Tibial artery (tissue), 4 donors: Measurements from ENCODE around the gene MCF2L.

Source experiments
- DNase-seq, 2 donors: peaks; one replicate each; pipeline ENCODE4 v3.0.0-alpha.2; 2019
- H3K27ac ChIP-seq, 2 donors: fragments of 200-600 bp; sonication (generic) in 1 of 2; 1 replicate in 1 of 2; 2 replicates in 1 of 2; pipeline ENCODE4 v1.5.1; 2018 to 2019; ENCODE audit warnings: mild to moderate bottlenecking in 1 of 2
- H3K27me3 ChIP-seq, 2 donors: fragments of 200-600 bp; sonication (generic) in 1 of 2; one replicate each; pipeline versions ENCODE4 v1.5.1 to v1.6.0; 2016 to 2019
- H3K36me3 ChIP-seq, 3 donors: fragments of 200-600 bp; sonication (generic) in 2 of 3; one replicate each; pipeline ENCODE4 v1.5.1; 2016 to 2019; ENCODE audit warnings: mild to moderate bottlenecking in 2 of 3
- H3K4me1 ChIP-seq, 4 donors: fragments of 200-600 bp; sonication (generic) in 2 of 4; 1 replicate in 3 of 4; 2 replicates in 1 of 4; pipeline ENCODE4 v1.5.1; 2016 to 2019
- H3K4me3 ChIP-seq, 2 donors: fragments of 200-600 bp; sonication (generic) in 1 of 2; 1 replicate in 1 of 2; 2 replicates in 1 of 2; pipeline ENCODE4 v1.5.1; 2018 to 2019; ENCODE audit warnings: mild to moderate bottlenecking in 2 of 2
- H3K9me3 ChIP-seq, 3 donors: fragments of 200-600 bp; sonication (generic) in 1 of 3; one replicate each; pipeline ENCODE4 v1.5.1; 2016 to 2019
- CTCF ChIP-seq, 2 experiments: fragments of 200-600 bp in 1 of 2; fragments of 450-650 bp in 1 of 2; IDR thresholded peaks; one replicate each; pipeline ENCODE4 v1.5.1; 2017 to 2019; ENCODE audit warnings: antibody characterized with exemption in 2 of 2, mild to moderate bottlenecking in 1 of 2, moderate library complexity in 1 of 2
- intact Hi-C: fragments of 100-400 bp; cut with DNase I; formaldehyde crosslinking; loops from one replicate; pipeline ENCODE4 v1.15.0; 2023; ENCODE audit warnings: low total_unique reads

MCF2L gene

DNA sequence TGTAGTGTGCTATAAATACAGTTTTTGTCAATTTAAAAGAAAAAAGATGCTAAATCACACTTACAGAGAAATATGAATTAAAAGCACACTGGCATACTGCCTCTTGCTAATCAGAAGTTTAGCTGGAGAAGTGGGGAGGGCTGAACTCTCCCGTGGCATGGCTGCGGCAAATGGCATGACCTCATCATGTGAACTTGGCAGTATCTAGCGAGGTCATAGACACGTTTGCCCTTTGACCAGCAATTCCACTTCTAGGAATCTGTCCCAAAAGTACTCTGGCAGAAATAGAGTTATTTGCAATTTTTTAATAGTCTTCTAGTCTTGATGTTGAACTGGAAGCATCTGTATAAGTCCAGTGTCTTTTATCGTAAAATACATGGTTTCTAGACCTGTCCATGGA lies 42.0 kb upstream of the MCF2L start:
- Histone ChIP-seq H3K4me3 (no peak overlapping the region), H3K36me3 (no peaks in the 10 kb centered on the region), H3K27me3 (peaks cover 0 to 49% of the 10 kb centered on the region in 2 donors), H3K27ac (no peak overlapping the region), H3K9me3 (no peaks in the 10 kb centered on the region), H3K4me1 (no peaks in the 10 kb centered on the region)
- no peak for TF ChIP-seq CTCF (IDR thresholded peaks at IDR 0.05)
- intact Hi-C loops, result no loop called here
- no peak for DNase-seq

- Histone ChIP-seq H3K4me3 (no peak overlapping the region), H3K4me1 (no peaks in the 10 kb centered on the region), H3K36me3 (no peaks in the 10 kb centered on the region), H3K9me3 (no peaks in the 10 kb centered on the region), H3K27ac (no peak overlapping the region), H3K27me3 (peaks cover 0 to 60% of the 10 kb centered on the region in 2 donors)
- no peak for TF ChIP-seq CTCF (IDR thresholded peaks at IDR 0.05)
- no peak for DNase-seq
- intact Hi-C loops, result no loop called here
Measured at GRCh38 chr13:112928020-112928971, 40.7 kb upstream of the MCF2L start.

DNA sequence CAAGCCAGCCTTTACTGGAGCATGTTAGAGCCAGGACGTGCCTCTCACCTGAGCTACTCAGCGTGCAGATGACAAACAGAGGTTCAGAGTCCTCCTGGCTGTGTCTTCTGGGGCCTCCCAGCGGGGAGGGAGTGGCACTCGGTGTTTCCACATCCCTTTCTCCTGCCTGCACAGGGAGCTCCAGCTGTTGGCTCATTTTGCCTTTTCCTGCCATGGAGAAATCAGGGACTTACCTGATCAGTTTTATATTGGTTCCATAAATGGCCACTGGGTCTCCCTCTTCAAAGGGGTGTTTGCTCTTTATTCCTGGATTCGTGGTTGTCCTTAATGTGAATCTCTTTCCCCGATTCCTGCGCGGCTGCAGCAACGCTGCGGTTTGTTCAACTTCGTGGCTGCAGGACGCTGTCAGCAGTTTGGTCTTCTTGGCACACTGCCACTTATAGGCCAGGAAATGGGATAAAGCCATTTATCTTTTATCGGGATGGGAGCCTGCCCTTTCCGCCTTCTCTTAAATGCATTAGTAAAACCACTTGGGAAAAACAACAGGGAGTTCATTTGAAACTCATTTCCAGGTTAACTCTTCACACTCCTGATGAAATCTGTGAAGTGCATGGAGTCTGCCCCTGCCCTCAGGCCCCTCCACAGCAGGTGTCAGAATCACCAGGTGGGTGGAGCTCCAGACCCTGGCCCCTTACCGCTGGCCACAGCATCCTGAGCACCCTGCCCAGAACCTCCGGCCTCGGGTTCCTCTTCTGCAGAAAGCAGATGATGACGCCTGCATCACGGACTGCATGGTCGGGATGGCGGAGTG lies 39.8 kb upstream of the MCF2L start:
- intact Hi-C loops, result no loop called here
- Histone ChIP-seq H3K4me3 (no peak overlapping the region), H3K27me3 (peaks cover 0 to 57% of the 10 kb centered on the region in 2 donors), H3K27ac (no peak overlapping the region), H3K4me1 (no peaks in the 10 kb centered on the region), H3K9me3 (no peaks in the 10 kb centered on the region), H3K36me3 (no peaks in the 10 kb centered on the region)
- TF ChIP-seq CTCF (IDR thresholded peaks at IDR 0.05), result no peak
- DNase-seq, result no peak

DNA sequence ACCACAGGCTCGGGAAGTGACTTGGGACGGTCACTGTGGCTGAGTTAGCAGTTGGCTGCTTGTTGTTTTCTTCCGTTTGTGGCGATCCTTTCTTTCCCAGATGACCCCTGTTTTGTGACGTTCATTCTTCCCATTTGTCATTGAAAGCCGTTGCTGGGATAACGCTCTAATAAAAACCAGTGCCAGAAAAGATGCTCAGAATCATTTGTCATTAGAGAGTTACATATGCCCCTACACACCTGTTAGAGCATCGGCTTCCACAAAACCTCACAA lies 39.3 kb upstream of the MCF2L start:
- no peak for DNase-seq
- intact Hi-C loops, result no loop called here

DNA sequence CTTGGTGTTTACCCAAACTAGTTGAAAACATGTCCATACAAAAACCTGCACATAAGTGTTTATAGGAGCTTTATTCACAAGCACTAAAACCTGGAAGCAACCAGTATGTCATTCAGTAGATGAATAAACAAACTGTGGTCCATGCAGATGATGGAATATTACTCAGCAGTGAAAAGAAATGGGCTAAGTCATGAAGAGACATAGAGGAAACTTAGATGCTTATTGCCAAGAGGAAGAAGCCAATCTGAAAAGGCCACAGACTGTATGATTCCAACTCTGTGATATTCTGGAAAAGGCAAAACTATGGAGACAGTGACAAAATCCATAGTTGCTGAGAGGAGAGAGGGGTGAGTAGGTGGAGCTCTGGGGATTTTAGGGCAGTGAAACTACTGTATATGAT lies 38.8 kb upstream of the MCF2L start:
- DNase-seq, result no peak
- H3K36me3 ChIP-seq, result no peaks in the 10 kb centered on the region
- no peak overlapping the region for H3K27ac ChIP-seq
- H3K4me3 ChIP-seq, result no peak overlapping the region
- no peaks in the 10 kb centered on the region for H3K4me1 ChIP-seq
- peaks cover 0 to 65% of the 10 kb centered on the region in 2 donors for H3K27me3 ChIP-seq
- no peak for TF ChIP-seq CTCF (IDR thresholded peaks at IDR 0.05)
- intact Hi-C loops, result no loop called here
- H3K9me3 ChIP-seq, result no peaks in the 10 kb centered on the region

More for the DNA sequence above, 39.3 kb upstream of the MCF2L start:
- H3K27ac ChIP-seq, result no peak overlapping the region
- H3K36me3 ChIP-seq, result no peaks in the 10 kb centered on the region
- no peak overlapping the region for H3K4me3 ChIP-seq
- TF ChIP-seq CTCF (IDR thresholded peaks at IDR 0.05), result no peak
- H3K9me3 ChIP-seq, result no peaks in the 10 kb centered on the region
- H3K27me3 ChIP-seq, result peaks cover 0 to 61% of the 10 kb centered on the region in 2 donors
- H3K4me1 ChIP-seq, result no peaks in the 10 kb centered on the region
